Lung (tissue), 12 donors: ENCODE measurements around the gene SNRPD1. TPM values are rescaled to one million over a fixed set of nuclear protein-coding genes. Genes with fewer than 3 reads are reported as not detected.
"Not testable (repeated sequence)": the region's sequence is repeated elsewhere in the genome, so short reads cannot be mapped to it uniquely, and the experiment has no call there.

Source experiments
- ATAC-seq: fragments of 200-7000 bp; cut with Tn5 transposase; one replicate; pipeline ENCODE4 v1.9.1; 2020; ENCODE audit warnings: moderate number of reproducible peaks; ENCODE audit not compliant: insufficient read depth, low FRiP score
- DNase-seq, 3 donors: peaks; one replicate each; pipeline ENCODE4 v3.0.0-alpha.2; 2013 to 2017
- H3K27ac ChIP-seq, 2 donors: one replicate each; pipeline ENCODE4 v1.5.1; 2013; ENCODE audit warnings: mild to moderate bottlenecking in 2 of 2, moderate library complexity in 2 of 2, control low read depth in 1 of 2, inconsistent platforms in 1 of 2, low read depth in 1 of 2, low read length in 1 of 2
- H3K27me3 ChIP-seq, 3 donors: one replicate each; pipeline ENCODE4 v1.5.1; 2013; ENCODE audit warnings: low read length in 2 of 3; ENCODE audit not compliant: control insufficient read depth in 3 of 3, insufficient read depth in 3 of 3
- H3K36me3 ChIP-seq, 4 donors: one replicate each; pipeline ENCODE4 v1.5.1; 2013; ENCODE audit warnings: low read length in 4 of 4, mild to moderate bottlenecking in 1 of 4, moderate library complexity in 1 of 4; ENCODE audit not compliant: control insufficient read depth in 4 of 4, insufficient read depth in 4 of 4
- H3K4me1 ChIP-seq, 5 donors: one replicate each; pipeline ENCODE4 v1.5.1; 2013; ENCODE audit warnings: low read length in 5 of 5, mild to moderate bottlenecking in 2 of 5, moderate library complexity in 1 of 5; ENCODE audit not compliant: control insufficient read depth in 5 of 5, insufficient read depth in 5 of 5
- H3K4me3 ChIP-seq: one replicate; pipeline ENCODE4 v1.5.1; 2013; ENCODE audit warnings: mild to moderate bottlenecking, control low read depth, moderate library complexity
- H3K9ac ChIP-seq, 2 donors: one replicate each; pipeline ENCODE4 v1.5.1; 2013; ENCODE audit warnings: low read length in 2 of 2, control low read depth in 1 of 2; ENCODE audit not compliant: insufficient read depth in 1 of 2
- H3K9me3 ChIP-seq, 4 donors: one replicate each; pipeline ENCODE4 v1.5.1; 2013; ENCODE audit warnings: low read length in 3 of 4, mild to moderate bottlenecking in 1 of 4, moderate library complexity in 1 of 4; ENCODE audit not compliant: control insufficient read depth in 4 of 4, insufficient read depth in 3 of 4
- WGBS, 2 donors: extraction: QIAGEN DNeasy Blood & Tissue Kit; methylation state at CpG; one replicate each; pipeline ENCODE4 v1.1.7; 2013; 5-methylcytosine and 5-hydroxymethylcytosine counted together
- polyA plus RNA-seq, 2 donors: library from polyadenylated mRNA; stranded (reverse); fragments of 200-250 nt; gene quantifications; one replicate each; pipeline ENCODE4 v1.2.1, GENCODE V29; 2013
- total RNA-seq, 2 donors: library from RNA; depleted of rRNA in 1 of 2; stranded (reverse); fragments of >200 nt in 1 of 2; gene quantifications; one replicate each; pipeline ENCODE4 v1.2.1, GENCODE V29; 2014 to 2021
- TF ChIP-seq, protein P1 (sequence below): IDR thresholded peaks from 2 replicates; pipeline ENCODE4 v1.5.1; 2012; ENCODE audit warnings: mild to moderate bottlenecking; ENCODE audit errors: control extremely low read depth, extremely low read depth
- donor health status: control.
- donor health status: control.
- donor health status: Bipolar disorder and iron deficiency.
- donor health status: healthy.
- donor health status: DM: yes; HTN: yes; CAD: no.

Gene SNRPD1
- total and polyA plus RNA-seq, 4 donors, result 13.7 to 37.0 (median 21.7) TPM

DNA sequence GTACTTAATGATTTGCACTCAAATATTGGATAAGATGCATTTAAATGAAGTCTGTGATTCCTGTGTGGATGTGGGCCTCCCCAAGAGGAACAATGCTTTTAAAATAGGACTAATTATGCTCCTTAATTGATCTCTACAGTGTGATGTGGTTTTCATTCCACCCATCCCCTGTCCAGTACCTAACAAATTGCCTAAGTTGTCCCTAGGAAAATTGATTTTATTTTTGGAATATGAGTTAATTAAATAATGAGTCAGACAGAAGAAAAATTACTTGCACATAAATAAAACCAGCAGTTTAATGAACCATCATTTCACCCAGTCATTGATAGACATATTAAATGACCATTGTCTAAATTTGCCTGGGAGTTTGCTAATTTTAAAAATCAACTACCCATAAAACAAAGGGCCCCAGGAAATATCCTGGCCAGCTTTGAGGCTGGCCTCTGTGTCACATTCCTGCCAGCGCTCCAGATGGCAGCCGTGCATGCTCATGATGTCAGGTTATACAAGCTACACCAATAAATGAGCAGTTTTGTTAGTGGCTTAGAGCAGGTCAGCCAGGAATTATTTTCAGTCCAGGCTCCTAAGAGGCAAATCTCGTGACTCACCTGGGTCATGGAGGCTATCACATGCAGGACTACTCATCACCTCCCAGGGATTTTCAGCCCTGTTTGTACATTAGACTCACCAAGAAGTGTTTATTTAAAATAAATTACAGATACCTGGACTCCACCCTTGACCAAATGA lies 60.6 kb downstream of the SNRPD1 start:
- H3K9me3 ChIP-seq, result no peaks in the 10 kb centered on the region
- peaks cover 0 to 3% (median 0%) of the 10 kb centered on the region in 4 donors for H3K36me3 ChIP-seq
- no peaks in the 10 kb centered on the region for H3K4me1 ChIP-seq
- WGBS, 2 donors, result 86 to 90% methylated on average over 3 of the region's 3 CpGs
- ATAC-seq, result no peak
- H3K9ac ChIP-seq, result no peak overlapping the region
- TF ChIP-seq, protein P1, sequence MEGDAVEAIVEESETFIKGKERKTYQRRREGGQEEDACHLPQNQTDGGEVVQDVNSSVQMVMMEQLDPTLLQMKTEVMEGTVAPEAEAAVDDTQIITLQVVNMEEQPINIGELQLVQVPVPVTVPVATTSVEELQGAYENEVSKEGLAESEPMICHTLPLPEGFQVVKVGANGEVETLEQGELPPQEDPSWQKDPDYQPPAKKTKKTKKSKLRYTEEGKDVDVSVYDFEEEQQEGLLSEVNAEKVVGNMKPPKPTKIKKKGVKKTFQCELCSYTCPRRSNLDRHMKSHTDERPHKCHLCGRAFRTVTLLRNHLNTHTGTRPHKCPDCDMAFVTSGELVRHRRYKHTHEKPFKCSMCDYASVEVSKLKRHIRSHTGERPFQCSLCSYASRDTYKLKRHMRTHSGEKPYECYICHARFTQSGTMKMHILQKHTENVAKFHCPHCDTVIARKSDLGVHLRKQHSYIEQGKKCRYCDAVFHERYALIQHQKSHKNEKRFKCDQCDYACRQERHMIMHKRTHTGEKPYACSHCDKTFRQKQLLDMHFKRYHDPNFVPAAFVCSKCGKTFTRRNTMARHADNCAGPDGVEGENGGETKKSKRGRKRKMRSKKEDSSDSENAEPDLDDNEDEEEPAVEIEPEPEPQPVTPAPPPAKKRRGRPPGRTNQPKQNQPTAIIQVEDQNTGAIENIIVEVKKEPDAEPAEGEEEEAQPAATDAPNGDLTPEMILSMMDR, result no peak
- DNase-seq, result no peak
- H3K4me3 ChIP-seq, result no peak overlapping the region
- no peaks in the 10 kb centered on the region for H3K27me3 ChIP-seq
- peak overlapping the region in 1 of 2 donors; percentile 56 for H3K27ac ChIP-seq

DNA sequence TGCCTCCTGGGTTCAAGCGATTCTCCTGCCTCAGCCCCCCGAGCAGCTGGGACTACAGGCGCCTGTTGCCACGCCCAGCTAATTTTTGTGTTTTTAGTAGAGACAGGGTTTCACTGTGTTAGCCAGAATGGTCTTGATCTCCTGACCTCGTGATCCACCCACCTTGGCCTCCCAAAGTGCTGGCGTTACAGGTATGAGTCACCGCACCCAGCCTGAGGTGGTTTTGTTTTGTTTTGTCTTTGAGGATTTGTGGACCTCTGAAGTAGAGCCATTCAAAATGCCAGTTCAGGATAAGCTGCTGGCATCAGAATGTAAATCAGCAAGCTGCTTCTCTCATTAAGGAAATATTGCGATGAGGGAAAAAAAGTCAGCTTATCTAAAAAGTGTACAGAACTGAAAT lies 63.2 kb downstream of the SNRPD1 start:
- not testable (repeated sequence) for H3K4me3 ChIP-seq, H3K27ac ChIP-seq, H3K27me3 ChIP-seq, H3K36me3 ChIP-seq, H3K4me1 ChIP-seq, ATAC-seq, DNase-seq, H3K9ac ChIP-seq, H3K9me3 ChIP-seq
- WGBS, 2 donors, result 89 to 98% methylated on average over 8 of the region's 8 CpGs

DNA sequence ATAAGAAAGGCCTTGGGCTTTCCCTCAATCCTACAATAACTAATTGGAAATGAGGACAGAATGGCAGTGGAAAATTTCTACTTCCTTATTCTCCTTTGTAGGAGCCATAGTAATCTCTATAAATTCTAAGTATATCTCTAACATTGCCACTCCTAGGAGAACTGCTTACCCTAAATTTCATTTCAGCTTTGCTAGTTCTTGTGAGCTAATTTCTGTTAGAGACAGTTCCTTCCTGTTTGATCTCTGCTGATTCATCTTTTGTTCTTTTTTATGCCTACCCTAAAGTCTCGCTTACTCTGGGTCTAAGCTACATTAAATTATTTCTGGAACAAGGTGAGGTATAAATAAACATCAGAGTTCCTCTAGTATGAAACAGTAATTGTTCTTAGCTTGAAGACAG lies 66.7 kb downstream of the SNRPD1 start:
- ATAC-seq (no peak), DNase-seq (no peak)
- Histone ChIP-seq H3K4me1 (peaks cover 2 to 15% (median 5%) of the 10 kb centered on the region in 5 donors), H3K27ac (no peak overlapping the region), H3K4me3 (no peak overlapping the region), H3K9me3 (no peaks in the 10 kb centered on the region), H3K36me3 (no peaks in the 10 kb centered on the region), H3K27me3 (no peaks in the 10 kb centered on the region), H3K9ac (no peak overlapping the region)
- TF ChIP-seq, protein P1, result no peak
- 15 to 51% methylated on average over 1 of the region's 1 CpG for WGBS, 2 donors

DNA sequence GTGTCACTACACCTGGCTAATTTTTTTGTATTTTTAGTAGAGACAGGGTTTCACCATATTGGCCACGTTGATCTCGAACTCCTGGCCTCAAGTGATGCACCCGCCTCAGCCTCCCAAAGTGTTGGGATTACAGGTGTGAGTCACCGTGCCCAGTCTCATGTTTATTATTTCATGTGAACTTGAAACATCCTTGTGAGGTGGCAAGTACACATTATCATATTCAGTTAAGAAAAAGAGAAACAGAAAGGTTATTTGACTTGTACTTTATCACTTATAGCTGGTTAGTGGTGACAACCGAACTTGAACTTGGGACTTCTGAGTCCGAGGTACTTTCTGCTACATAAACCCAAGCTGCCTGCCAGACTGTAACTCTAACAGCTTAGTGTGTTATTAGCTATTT lies 68.0 kb downstream of the SNRPD1 start:
- Histone ChIP-seq H3K27ac (no peak overlapping the region), H3K4me1 (peaks cover 2 to 15% (median 5%) of the 10 kb centered on the region in 5 donors), H3K36me3 (no peaks in the 10 kb centered on the region), H3K4me3 (no peak overlapping the region), H3K27me3 (no peaks in the 10 kb centered on the region), H3K9ac (no peak overlapping the region), H3K9me3 (no peaks in the 10 kb centered on the region)
- TF ChIP-seq, protein P1, result no peak
- DNase-seq, result no peak
- ATAC-seq, result no peak
- 97 to 99% methylated on average over 6 of the region's 6 CpGs for WGBS, 2 donors
